Dendritic cell treated with granulocyte-macrophage colony-stimulating factor and Interleukin-4, amounts not matched to agents 40 ng/mL and 50 ng/mL, for 4 days (primary cell): Measurements from ENCODE around the gene ZNRF3.
"Not testable (repeated sequence)": the region's sequence is repeated elsewhere in the genome, so short reads cannot be mapped to it uniquely, and the experiment has no call there.

ENCODE experiments used
- H3K27ac Mint-ChIP-seq: one replicate; pipeline ENCODE4 v1.8.0; 2022; ENCODE audit warnings: mild to moderate bottlenecking, mixed read lengths
- H3K27me3 Mint-ChIP-seq: one replicate; pipeline ENCODE4 v1.8.0; 2022; ENCODE audit warnings: mild to moderate bottlenecking, mixed read lengths
- H3K36me3 Mint-ChIP-seq: one replicate; pipeline ENCODE4 v1.8.0; 2022; ENCODE audit warnings: low read depth, mixed read lengths
- H3K4me1 Mint-ChIP-seq: one replicate; pipeline ENCODE4 v1.8.0; 2022; ENCODE audit warnings: low read depth, mixed read lengths
- H3K4me3 Mint-ChIP-seq: one replicate; pipeline ENCODE4 v1.8.0; 2022; ENCODE audit warnings: mild to moderate bottlenecking, moderate library complexity, mixed read lengths
- H3K9me3 Mint-ChIP-seq: one replicate; pipeline ENCODE4 v1.8.0; 2022; ENCODE audit warnings: mixed read lengths
- intact Hi-C: fragments of 100-400 bp; cut with micrococcal nuclease; formaldehyde crosslinking; loops from one replicate; pipeline ENCODE4 v1.15.0; 2022

The ZNRF3 gene

DNA sequence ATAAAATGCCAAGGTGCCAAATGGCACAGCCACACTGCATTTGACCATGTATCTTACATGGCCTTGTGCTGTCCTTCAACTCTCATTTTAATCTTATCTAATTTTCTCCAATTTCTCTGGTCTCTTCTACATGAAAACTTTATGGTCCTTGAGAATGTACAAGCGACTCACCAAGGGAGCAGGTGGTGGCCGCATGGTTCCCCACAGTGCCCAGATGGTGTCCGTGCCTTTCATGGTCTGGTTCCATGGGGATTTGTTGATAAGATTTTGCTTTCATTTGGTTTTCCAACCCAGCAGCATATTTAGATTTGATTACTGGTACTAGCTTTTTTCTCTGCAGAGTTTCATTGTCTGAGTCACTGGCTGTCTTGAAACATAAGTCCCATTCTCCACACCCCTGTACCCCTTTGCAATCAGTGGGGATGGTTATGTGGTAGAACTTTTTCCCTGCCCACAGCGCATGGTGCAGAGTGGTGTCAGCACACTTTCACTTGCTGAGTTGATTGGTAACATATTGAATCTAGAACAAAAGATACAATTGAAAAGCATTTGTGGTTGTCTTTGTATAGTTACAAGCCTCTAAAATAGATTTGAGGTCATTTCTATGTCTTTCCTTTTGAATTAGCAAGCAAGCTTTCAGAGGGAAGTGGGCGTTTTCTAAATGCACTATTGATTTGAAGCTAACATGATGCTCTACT, 24.1 kb downstream of the ZNRF3 start:
- H3K9me3 Mint-ChIP-seq: no peaks in the 10 kb centered on the region
- H3K27ac Mint-ChIP-seq: no peak overlapping the region
- no peaks in the 10 kb centered on the region for H3K4me1 Mint-ChIP-seq
- H3K27me3 Mint-ChIP-seq: no peaks in the 10 kb centered on the region
- no peak overlapping the region for H3K4me3 Mint-ChIP-seq
- no peaks in the 10 kb centered on the region for H3K36me3 Mint-ChIP-seq
- intact Hi-C loops: no loop called here

DNA sequence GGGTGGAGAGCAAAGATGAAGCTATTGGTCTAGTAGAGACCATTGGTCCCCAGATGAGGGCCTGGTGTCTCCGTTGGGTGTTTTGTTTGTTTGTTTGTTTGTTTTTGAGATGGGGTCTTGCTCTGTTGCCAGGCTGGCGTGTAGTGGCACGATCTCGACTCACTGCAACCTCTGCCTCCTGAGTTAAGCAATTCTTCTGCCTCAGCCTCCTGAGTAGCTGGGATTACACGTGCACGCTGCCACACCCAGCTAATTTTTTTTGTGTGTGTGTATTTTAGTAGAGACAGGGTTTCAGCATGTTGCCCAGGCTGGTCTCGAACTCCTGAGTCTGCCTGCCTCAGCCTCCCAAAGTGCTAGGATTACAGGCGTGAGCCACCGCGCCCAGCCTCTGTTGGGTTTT, 25.4 kb downstream of the ZNRF3 start:
- H3K27me3 Mint-ChIP-seq, H3K27ac Mint-ChIP-seq, H3K4me3 Mint-ChIP-seq, H3K9me3 Mint-ChIP-seq, H3K36me3 Mint-ChIP-seq, H3K4me1 Mint-ChIP-seq, intact Hi-C loops: not testable (repeated sequence)

DNA sequence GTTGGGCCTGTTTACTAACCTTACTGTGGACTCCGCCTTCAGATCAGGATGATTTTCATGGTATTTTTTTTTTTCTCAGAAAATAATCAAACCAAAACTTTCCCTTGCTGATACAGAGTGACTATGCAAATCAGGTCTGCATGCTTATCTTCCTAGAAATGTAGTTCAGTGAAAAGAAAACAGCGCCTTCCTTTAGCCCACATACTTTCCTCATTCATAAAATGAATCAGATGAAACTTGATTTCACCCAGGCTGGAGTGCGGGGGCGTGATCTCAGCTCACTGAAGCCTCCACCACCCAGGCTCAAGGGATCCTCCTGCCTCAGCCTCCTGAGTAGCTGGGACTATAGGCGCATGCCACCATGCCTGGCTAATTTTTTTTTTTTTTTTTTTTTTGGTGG, 26.0 kb downstream of the ZNRF3 start:
- Mint-ChIP-seq H3K27me3 (no peaks in the 10 kb centered on the region), H3K27ac (no peak overlapping the region)

DNA sequence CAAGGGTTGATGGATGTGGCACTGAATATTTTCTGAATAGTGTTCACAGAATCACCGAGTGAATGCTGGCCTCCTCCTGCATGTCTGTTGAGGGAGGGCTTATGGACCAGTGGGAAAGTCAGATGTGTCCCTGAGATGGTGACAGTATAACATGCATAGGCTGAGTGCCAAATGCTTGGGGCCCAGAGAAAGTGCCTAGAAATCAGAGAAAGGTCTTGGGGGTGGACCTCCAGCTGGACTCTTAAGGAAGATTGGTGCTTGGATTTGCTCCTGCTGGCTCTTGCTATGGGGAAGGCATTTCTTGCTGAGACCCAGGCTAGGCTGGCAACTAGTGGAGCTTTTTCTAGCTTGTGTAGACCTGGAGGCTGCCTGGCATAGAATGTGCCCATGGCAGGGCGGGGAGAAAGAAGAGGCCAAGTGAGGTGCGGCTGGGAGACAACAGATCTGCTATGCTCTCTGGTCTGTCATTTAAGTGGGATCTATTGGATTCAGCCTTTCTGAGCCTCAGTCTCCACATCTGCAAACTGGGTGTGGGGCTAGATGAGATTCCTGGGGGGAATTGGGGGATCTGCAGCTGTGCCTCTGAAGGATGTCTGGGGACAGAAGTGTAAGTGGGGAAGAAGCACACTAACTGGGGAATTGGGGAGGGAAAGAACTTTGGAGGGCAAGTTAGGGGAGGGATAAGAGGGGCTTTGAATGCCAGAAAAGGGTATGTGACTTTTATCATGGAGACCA, 27.4 kb downstream of the ZNRF3 start:
- Mint-ChIP-seq H3K27me3 (no peaks in the 10 kb centered on the region), H3K4me3 (no peak overlapping the region), H3K4me1 (no peaks in the 10 kb centered on the region), H3K36me3 (no peaks in the 10 kb centered on the region), H3K9me3 (no peaks in the 10 kb centered on the region), H3K27ac (no peak overlapping the region)
- intact Hi-C loops: no loop called here

More for the DNA sequence above, 26.0 kb downstream of the ZNRF3 start:
- H3K36me3 Mint-ChIP-seq: no peaks in the 10 kb centered on the region
- no peaks in the 10 kb centered on the region for H3K4me1 Mint-ChIP-seq
- no peaks in the 10 kb centered on the region for H3K9me3 Mint-ChIP-seq
- no peak overlapping the region for H3K4me3 Mint-ChIP-seq
- intact Hi-C loops: no loop called here

DNA sequence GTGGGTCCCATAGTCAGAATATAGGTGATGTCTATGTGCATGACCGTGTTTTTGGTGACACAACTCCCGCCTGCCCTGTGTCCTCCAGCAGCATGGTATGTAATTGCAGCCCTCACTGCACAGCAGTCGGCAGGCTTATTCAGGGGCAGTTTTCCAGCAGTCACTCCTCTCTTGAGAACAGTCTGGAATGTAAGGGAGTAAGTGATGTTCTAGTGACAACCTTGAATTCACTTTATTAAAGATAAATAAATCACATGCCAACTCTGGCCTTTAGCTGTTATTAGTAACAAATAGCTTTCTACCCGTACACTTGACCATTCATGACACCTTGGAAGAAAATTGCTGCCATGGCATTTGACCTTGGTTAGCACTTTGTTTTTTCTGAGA, 27.9 kb downstream of the ZNRF3 start:
- intact Hi-C loops: no loop called here
- no peaks in the 10 kb centered on the region for H3K36me3 Mint-ChIP-seq
- no peaks in the 10 kb centered on the region for H3K4me1 Mint-ChIP-seq
- no peaks in the 10 kb centered on the region for H3K27me3 Mint-ChIP-seq
- no peaks in the 10 kb centered on the region for H3K9me3 Mint-ChIP-seq
- H3K27ac Mint-ChIP-seq: no peak overlapping the region
- H3K4me3 Mint-ChIP-seq: no peak overlapping the region

DNA sequence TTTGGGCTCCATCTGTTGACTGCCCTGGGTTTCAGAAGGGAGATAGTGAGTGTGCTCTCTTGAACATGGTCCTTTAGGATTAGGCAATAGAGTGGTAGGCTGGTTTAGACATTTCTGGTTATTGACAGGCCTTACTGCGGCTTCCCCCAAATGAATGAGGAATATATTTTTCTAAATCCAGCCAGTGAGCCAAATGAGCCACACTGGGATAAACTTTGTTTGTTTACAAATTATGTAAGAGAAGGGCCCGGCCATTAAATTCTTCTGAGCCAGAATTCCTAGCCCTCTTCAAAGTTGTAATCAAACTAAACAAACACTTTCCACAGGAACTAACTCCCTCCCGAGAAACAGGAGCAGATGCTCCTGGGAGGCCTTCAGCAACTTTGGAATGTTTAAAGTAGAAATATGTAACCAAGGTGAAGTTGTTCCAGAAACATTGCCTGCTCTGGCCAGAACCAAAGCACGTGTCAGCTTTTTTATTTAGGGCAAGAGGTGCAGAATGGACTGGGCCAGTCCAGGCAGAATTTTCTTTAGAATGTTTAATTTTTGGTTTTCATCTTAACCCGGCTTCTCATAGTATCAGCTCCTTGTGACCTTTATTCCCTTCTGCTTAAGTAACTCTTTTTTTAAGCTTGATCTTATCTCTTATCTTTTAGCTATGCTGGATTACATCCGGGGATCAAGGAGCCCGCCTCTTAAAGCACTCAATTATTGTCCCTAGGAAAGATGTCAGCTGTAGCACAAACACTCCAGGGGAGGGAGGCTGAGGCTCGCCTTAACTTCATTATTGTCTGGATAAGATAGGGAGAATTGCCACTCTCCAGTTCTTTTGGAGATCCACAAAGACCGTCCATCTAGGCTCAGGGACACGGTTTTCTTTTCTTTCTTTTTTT, 28.7 kb downstream of the ZNRF3 start:
- Mint-ChIP-seq H3K9me3 (no peaks in the 10 kb centered on the region), H3K27ac (no peak overlapping the region), H3K36me3 (no peaks in the 10 kb centered on the region), H3K4me3 (no peak overlapping the region), H3K27me3 (no peaks in the 10 kb centered on the region), H3K4me1 (no peaks in the 10 kb centered on the region)
- intact Hi-C loops: no loop called here

DNA sequence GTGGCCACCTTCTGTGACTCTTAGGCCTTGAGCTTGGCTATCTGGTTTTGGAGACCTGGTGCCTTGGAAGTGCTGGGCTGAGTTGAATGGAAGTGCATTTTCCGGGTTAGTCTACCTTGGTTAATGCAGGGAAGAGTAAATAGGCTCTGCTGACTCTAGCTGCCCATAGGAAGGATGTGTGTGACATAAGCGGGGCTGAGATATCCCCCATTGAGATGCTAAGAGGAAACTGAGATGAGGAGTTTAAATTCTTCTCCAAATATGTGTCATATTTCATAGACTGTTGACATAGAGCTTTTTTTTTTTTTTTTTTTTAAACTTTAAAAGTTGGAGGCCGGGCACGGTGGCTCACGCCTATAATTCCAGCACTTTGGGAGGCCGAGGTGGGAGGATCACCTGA, 30.8 kb downstream of the ZNRF3 start:
- no peaks in the 10 kb centered on the region for H3K9me3 Mint-ChIP-seq
- H3K4me1 Mint-ChIP-seq: no peaks in the 10 kb centered on the region
- intact Hi-C loops: no loop called here
- H3K27me3 Mint-ChIP-seq: no peaks in the 10 kb centered on the region
- H3K4me3 Mint-ChIP-seq: no peak overlapping the region
- no peak overlapping the region for H3K27ac Mint-ChIP-seq
- H3K36me3 Mint-ChIP-seq: no peaks in the 10 kb centered on the region

DNA sequence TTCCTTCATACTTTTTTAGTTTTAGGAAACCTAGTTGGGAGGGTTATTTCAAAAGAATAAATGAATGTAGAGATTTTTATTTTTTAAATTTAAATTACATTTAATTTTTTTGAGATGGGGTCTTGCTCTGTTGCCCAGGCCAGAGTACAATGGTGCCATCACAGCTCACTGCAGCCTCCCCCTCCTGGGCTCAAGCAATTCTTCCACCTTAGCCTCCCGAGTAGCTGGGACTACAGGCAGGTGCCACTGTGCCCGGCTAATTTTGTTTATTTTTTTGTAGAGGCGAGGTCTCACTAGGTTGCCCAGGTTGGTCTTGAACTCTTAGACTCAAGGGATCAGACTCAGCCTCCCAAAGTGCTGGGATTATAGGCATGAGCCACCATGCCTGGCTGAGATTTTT, 32.6 kb downstream of the ZNRF3 start:
- H3K27ac Mint-ChIP-seq: no peak overlapping the region
- intact Hi-C loops: no loop called here
- no peaks in the 10 kb centered on the region for H3K9me3 Mint-ChIP-seq
- H3K27me3 Mint-ChIP-seq: no peaks in the 10 kb centered on the region
- no peaks in the 10 kb centered on the region for H3K4me1 Mint-ChIP-seq
- H3K4me3 Mint-ChIP-seq: no peak overlapping the region
- no peaks in the 10 kb centered on the region for H3K36me3 Mint-ChIP-seq

DNA sequence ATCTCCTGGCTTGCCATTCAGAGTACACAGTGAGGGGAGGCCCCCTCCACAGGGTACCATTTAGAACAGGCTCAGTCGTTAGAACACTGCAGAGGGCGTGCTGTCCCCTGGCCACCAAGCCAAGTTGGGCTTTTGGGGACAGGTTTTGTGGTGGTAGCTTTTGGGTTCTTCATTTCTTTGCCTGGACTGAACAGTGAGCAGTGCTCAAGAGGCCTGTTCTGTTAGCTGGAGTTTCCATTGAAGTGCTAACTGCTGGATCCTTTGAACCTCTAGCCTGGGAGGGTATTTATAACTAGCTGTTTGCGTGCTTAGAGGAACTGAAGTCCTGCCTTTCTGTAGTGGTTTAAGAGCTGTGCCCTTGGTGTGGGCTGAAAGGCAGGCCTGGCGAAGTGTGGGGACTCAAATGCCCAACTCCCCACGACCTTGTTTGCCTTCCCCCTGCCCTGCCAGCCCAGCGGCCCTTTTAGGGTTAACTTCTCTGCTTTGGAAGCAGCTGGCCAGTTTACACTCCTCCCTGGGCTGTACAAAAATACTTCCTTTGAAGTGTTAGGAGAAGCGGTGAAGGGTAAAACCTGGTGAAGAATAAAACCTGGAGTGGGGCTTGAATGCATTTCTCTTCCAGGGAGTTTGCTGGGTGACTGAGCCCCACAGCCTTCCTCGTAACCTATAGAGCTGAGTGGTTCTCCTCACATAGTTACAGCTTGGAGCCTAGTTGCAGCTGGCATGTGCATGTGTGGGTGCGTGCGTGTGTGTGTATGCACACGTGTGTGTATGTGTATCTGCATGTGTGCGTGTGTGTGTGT, 34.6 kb downstream of the ZNRF3 start:
- no peaks in the 10 kb centered on the region for H3K4me1 Mint-ChIP-seq
- H3K36me3 Mint-ChIP-seq: no peaks in the 10 kb centered on the region
- no peak overlapping the region for H3K27ac Mint-ChIP-seq
- intact Hi-C loops: no loop called here
- H3K27me3 Mint-ChIP-seq: peaks cover 3% of the 10 kb centered on the region
- H3K9me3 Mint-ChIP-seq: no peaks in the 10 kb centered on the region
- no peak overlapping the region for H3K4me3 Mint-ChIP-seq

DNA sequence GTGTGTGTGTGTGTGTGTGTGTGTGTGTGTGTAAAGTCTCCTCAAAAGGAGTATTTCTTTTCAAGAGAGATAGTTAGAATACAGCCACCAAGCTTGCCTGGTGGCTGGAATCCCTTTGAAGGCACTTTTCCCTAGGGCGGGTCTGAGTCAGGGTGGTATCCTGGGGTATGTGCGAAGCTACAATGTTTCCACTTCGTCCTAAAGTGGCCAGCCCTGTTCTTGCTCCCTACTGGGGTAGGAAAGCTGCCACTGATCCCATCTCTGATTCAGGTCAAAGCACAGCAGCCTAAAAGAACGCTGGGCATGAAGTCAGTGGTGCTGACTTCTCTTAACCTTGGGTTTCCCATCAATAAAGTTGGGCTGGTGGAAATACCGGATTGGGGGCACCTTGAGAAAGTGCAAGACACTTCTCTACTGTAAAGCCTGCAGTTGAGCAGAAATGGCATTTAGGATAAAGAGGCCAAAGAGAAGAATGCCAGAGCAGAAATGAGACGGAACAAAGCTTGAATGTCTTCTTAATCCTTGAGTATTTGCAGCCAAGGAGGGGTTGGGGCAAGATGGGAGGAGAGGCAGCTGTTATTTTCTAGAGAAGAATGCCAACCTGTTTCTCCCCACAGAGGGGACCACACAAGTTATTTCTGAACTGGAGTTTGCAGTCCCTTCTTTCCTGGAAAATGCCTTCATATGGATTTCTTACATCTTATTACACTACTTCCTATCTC, 35.3 kb downstream of the ZNRF3 start:
- intact Hi-C loops: no loop called here
- no peaks in the 10 kb centered on the region for H3K9me3 Mint-ChIP-seq
- H3K27me3 Mint-ChIP-seq: peaks cover 3% of the 10 kb centered on the region
- no peaks in the 10 kb centered on the region for H3K4me1 Mint-ChIP-seq
- no peak overlapping the region for H3K27ac Mint-ChIP-seq
- no peak overlapping the region for H3K4me3 Mint-ChIP-seq
- H3K36me3 Mint-ChIP-seq: no peaks in the 10 kb centered on the region

DNA sequence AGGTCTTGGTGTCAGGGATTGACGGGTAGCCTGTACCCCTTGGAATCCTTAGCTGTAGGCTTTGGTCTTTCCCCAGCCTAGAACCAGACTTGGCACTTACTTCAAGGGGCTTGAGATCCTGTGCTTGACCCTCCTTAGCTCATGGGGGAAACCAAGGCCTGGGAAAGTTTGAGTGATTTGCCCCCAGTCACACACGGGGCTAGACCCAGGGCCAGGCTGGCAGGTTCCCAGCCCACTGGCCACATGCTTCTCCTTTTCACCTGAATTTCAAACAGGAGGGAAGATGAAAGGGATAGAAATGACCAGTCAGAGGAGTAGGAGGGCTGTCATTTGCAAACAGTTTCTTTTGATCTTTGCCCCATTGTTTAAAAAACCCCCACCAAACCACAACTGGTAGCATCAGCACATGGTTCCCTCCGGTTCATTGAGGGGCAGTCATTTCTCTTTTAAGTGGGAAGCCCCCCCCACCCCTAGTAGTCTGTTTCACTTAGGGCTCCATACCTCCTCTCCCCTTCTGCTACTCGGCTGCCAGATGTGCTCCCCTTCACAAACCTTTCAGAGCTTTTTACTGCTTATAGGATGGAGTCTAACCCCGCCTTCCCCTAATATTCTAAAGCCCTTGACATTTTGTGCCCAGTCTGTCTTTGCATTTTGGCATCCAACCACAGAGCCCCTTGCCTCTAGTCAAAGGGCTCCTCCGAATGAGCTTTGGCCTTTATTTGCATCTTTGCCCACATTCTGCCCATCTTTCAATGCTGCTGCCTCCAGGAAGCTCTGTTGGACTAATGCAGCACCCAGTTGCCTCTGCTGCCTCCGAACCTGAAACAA, 37.6 kb downstream of the ZNRF3 start:
- no peaks in the 10 kb centered on the region for H3K36me3 Mint-ChIP-seq
- H3K9me3 Mint-ChIP-seq: no peaks in the 10 kb centered on the region
- intact Hi-C loops: no loop called here
- H3K27me3 Mint-ChIP-seq: peaks cover 3% of the 10 kb centered on the region
- no peak overlapping the region for H3K4me3 Mint-ChIP-seq
- H3K27ac Mint-ChIP-seq: no peak overlapping the region
- no peaks in the 10 kb centered on the region for H3K4me1 Mint-ChIP-seq

DNA sequence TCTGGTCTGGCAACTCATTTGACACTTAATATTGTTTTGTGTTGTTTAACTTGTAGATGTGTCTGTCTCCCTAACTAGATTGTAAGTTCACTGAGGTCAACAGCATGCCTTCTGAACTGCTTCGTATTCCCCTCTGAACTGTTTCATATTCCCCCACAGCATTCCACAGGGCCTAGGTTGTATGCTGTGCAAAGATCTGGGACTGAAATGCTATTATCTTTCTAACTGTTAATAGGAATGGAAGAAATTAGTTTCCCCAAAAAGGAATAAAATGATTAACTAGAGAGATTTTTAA, 38.2 kb downstream of the ZNRF3 start:
- Mint-ChIP-seq H3K4me3 (no peak overlapping the region), H3K9me3 (no peaks in the 10 kb centered on the region), H3K36me3 (no peaks in the 10 kb centered on the region), H3K27ac (no peak overlapping the region), H3K4me1 (no peaks in the 10 kb centered on the region), H3K27me3 (peaks cover 4% of the 10 kb centered on the region)
- intact Hi-C loops: no loop called here
